GM12878 (cell line): ENCODE measurements around the gene AGAP3. TPM values are rescaled to one million over a fixed set of nuclear protein-coding genes. Genes with fewer than 3 reads are reported as not detected.

ENCODE experiments used
- CBFB ChIP-seq: IDR thresholded peaks from 2 replicates; pipeline ENCODE4 v1.6.1; 2016; ENCODE audit warnings: antibody characterized with exemption, low read depth
- CHD1 ChIP-seq: IDR thresholded peaks from 2 replicates; pipeline ENCODE4 v1.6.1; 2012; ENCODE audit warnings: low read depth, low read length, improper control_type of control experiment
- NR2F1 ChIP-seq: fragments of 450-650 bp; conservative IDR thresholded peaks from 2 replicates; pipeline ENCODE4 v1.6.1; 2017; ENCODE audit warnings: mild to moderate bottlenecking
- REST ChIP-seq: IDR thresholded peaks from 2 replicates; pipeline ENCODE4 v1.6.1; 2012; ENCODE audit warnings: mild to moderate bottlenecking, low read depth, low read length
- SKIL ChIP-seq: fragments of 450-650 bp; IDR thresholded peaks from 2 replicates; pipeline ENCODE4 v1.6.1; 2017; ENCODE audit warnings: mild to moderate bottlenecking, low read depth, inconsistent platforms; ENCODE audit not compliant: poor library complexity, severe bottlenecking
- SMAD1 ChIP-seq: fragments of 450-650 bp; IDR thresholded peaks from 2 replicates; pipeline ENCODE4 v1.6.1; 2018; ENCODE audit warnings: mild to moderate bottlenecking, low read depth; ENCODE audit not compliant: partially characterized antibody
- SREBF1 ChIP-seq: IDR thresholded peaks from 2 replicates; pipeline ENCODE4 v1.6.1; 2012; ENCODE audit warnings: mild to moderate bottlenecking, low read length
- polyA plus RNA-seq, 11 experiments: library from polyadenylated mRNA; depleted of rRNA in 4 of 11; unstranded in 6 of 11; stranded (reverse) in 5 of 11; fragments of >200 nt; fragmentation: Nextera tagmentation in 4 of 11; fragmentation: Illumina TruSeq in 1 of 11; extraction: Ambion mirVana in 4 of 11; extraction: Trizol in 1 of 11; gene quantifications; 1 replicate in 1 of 11; 2 replicates in 10 of 11; pipeline versions ENCODE4 v1.2.1 to v1.2.3, GENCODE V29; 2011 to 2016; ENCODE audit warnings: inconsistent platforms in 2 of 11, missing spikeins in 2 of 11, low read depth in 1 of 11
- total RNA-seq, 4 experiments: library from RNA; depleted of rRNA in 3 of 4; stranded (reverse); fragments of >200 nt in 3 of 4; fragmentation: Illumina TruSeq in 1 of 4; extraction: Trizol in 1 of 4; gene quantifications; 2 replicates each; pipeline versions ENCODE4 v1.2.1 to v1.2.3, GENCODE V29; 2013 to 2021

The AGAP3 gene
- total and polyA plus RNA-seq, 10 of the 15 experiments (the other 5 are each of a cell fraction or from before 2014, with no cell fraction given), result 1.8 to 68.1 (median 15.7) TPM

GRCh38 chr7:151134743-151135524 is 48.7 kb downstream of the AGAP3 start (continued):
- TF ChIP-seq SKIL, result no peak
- no peak for TF ChIP-seq CHD1
- no peak for TF ChIP-seq REST
- no peak for TF ChIP-seq SMAD1
- no peak for TF ChIP-seq NR2F1
- no peak for TF ChIP-seq CBFB
- TF ChIP-seq SREBF1, result no peak
